ENCODE measurements around the gene CHST15. TPM values are rescaled to one million over a fixed set of nuclear protein-coding genes. Genes with fewer than 3 reads are reported as not detected.

Gene CHST15
- total and polyA plus RNA-seq, 2 donors from 2014 or later: 2.8 to 39.7 TPM

GRCh38 chr10:124061030-124061429 lies 32.4 kb downstream of the CHST15 start:
- intact Hi-C loops (cut with DNase I): no loop called here
- no peaks in the 10 kb centered on the region for H3K27me3 ChIP-seq (ENCODE audit: control insufficient read depth, insufficient read depth, low read length)
- no peak for TF ChIP-seq CTCF (IDR thresholded peaks at IDR 0.05; ENCODE audit: borderline replicate concordance, extremely low read depth, insufficient read depth)
- H3K36me3 ChIP-seq (ENCODE audit: control insufficient read depth in 2 of 3, insufficient read depth in 3 of 3, low read length in 3 of 3): no peaks in the 10 kb centered on the region
- H3K27ac ChIP-seq (ENCODE audit: low read depth in 2 of 2, low read length in 2 of 2): no peak overlapping the region
- no peak overlapping the region for H3K9ac ChIP-seq (ENCODE audit: low read length in 3 of 3)
- no peak for FAIRE-seq
- peaks cover 5% of the 10 kb centered on the region in 3 donors for H3K4me1 ChIP-seq (ENCODE audit: control insufficient read depth in 2 of 3, insufficient read depth in 2 of 3, low read depth in 1 of 3, low read length in 3 of 3)
- no peak overlapping the region for H3K4me3 ChIP-seq (ENCODE audit: low read length in 3 of 3)
- no peaks in the 10 kb centered on the region for H3K9me3 ChIP-seq (ENCODE audit: control insufficient read depth in 2 of 3, insufficient read depth in 1 of 3, low read length in 3 of 3)
- no peak for DNase-seq

DNA sequence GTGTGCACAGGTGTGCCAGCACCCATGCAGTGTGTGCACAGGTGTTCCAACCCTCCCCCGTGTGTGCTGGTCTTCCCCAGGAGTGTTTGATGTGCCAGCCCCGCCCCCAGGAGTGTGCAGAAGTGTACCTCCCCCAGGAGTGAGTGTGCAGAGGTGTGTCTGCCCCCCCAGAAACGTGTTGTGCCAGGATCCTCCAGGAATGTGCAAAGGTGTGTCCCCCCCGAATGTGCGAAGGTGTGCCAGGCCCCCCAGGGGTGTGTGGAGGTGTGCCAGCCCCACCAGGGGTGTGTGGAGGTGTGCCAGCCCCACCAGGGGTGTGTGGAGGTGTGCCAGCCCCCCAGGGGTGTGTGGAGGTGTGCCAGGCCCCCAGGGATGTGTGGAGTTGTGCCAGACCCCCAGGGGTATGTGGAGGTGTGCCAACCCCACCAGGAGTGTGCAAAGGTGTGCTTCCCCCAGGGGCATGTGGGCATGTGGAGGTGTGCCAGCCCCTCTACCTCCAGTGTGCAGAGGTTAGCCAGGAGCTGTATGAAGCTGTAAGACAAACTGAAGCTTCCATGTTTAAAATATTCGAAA lies 33.2 kb downstream of the CHST15 start:
- FAIRE-seq (no peak), DNase-seq (no peak)
- H3K9me3 ChIP-seq (ENCODE audit: control insufficient read depth in 2 of 3, insufficient read depth in 1 of 3, low read length in 3 of 3): no peaks in the 10 kb centered on the region
- H3K27ac ChIP-seq (ENCODE audit: low read depth in 2 of 2, low read length in 2 of 2): no peak overlapping the region
- no peak overlapping the region for H3K4me3 ChIP-seq (ENCODE audit: low read length in 3 of 3)
- no peak for TF ChIP-seq CTCF (IDR thresholded peaks at IDR 0.05; ENCODE audit: borderline replicate concordance, extremely low read depth, insufficient read depth)
- no peaks in the 10 kb centered on the region for H3K36me3 ChIP-seq (ENCODE audit: control insufficient read depth in 2 of 3, insufficient read depth in 3 of 3, low read length in 3 of 3)
- intact Hi-C loops (cut with DNase I): no loop called here
- peaks cover 0 to 2% (median 0%) of the 10 kb centered on the region in 3 donors for H3K4me1 ChIP-seq (ENCODE audit: control insufficient read depth in 2 of 3, insufficient read depth in 2 of 3, low read depth in 1 of 3, low read length in 3 of 3)
- H3K9ac ChIP-seq (ENCODE audit: low read length in 3 of 3): no peak overlapping the region
- no peaks in the 10 kb centered on the region for H3K27me3 ChIP-seq (ENCODE audit: control insufficient read depth, insufficient read depth, low read length)

GRCh38 chr10:124059551-124059950 lies 33.8 kb downstream of the CHST15 start:
- DNase-seq: no peak
- intact Hi-C loops (cut with DNase I): no loop called here
- Histone ChIP-seq H3K9ac (ENCODE audit: low read length in 3 of 3) (no peak overlapping the region), H3K27ac (ENCODE audit: low read depth in 2 of 2, low read length in 2 of 2) (no peak overlapping the region), H3K9me3 (ENCODE audit: control insufficient read depth in 2 of 3, insufficient read depth in 1 of 3, low read length in 3 of 3) (no peaks in the 10 kb centered on the region), H3K36me3 (ENCODE audit: control insufficient read depth in 2 of 3, insufficient read depth in 3 of 3, low read length in 3 of 3) (no peaks in the 10 kb centered on the region), H3K4me1 (ENCODE audit: control insufficient read depth in 2 of 3, insufficient read depth in 2 of 3, low read depth in 1 of 3, low read length in 3 of 3) (peaks cover 0 to 2% (median 0%) of the 10 kb centered on the region in 3 donors), H3K27me3 (ENCODE audit: control insufficient read depth, insufficient read depth, low read length) (no peaks in the 10 kb centered on the region), H3K4me3 (ENCODE audit: low read length in 3 of 3) (no peak overlapping the region)
- TF ChIP-seq CTCF (IDR thresholded peaks at IDR 0.05; ENCODE audit: borderline replicate concordance, extremely low read depth, insufficient read depth): no peak
- FAIRE-seq: no peak
